ENCODE results near the gene TFAP2D.

The TFAP2D gene

DNA sequence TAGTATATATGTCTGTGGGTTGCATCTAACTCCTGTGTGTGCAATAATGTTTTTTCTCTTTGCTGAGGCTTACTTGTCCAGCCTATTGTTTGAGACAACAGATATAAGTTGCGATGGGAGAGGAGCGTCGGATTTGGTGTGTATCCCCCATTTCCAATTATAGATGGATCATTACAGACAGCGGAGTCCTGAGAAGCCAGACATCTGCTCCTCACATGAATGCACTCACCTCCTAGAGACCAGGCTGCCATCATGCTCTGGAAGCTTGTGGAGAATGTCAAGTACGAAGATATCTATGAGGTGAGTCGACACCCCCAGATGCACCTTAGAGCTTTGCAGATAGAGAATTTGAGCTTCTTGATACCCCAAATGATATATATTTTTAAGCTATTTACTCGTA, 105.3 kb downstream of the TFAP2D start, which contains the start of gene TFAP2B:
Gene TFAP2B (plus strand): TSS at position 199 of the 400 bp plus-strand sequence. CDS start 21 bp downstream, at position 220.
- TF ChIP-seq, protein P1, sequence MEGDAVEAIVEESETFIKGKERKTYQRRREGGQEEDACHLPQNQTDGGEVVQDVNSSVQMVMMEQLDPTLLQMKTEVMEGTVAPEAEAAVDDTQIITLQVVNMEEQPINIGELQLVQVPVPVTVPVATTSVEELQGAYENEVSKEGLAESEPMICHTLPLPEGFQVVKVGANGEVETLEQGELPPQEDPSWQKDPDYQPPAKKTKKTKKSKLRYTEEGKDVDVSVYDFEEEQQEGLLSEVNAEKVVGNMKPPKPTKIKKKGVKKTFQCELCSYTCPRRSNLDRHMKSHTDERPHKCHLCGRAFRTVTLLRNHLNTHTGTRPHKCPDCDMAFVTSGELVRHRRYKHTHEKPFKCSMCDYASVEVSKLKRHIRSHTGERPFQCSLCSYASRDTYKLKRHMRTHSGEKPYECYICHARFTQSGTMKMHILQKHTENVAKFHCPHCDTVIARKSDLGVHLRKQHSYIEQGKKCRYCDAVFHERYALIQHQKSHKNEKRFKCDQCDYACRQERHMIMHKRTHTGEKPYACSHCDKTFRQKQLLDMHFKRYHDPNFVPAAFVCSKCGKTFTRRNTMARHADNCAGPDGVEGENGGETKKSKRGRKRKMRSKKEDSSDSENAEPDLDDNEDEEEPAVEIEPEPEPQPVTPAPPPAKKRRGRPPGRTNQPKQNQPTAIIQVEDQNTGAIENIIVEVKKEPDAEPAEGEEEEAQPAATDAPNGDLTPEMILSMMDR (IDR thresholded peaks at IDR 0.05; ENCODE audit: low read depth, low read length) = no peak
- no peak for DNase-seq (ENCODE audit: extremely low read depth, low read depth)

DNA sequence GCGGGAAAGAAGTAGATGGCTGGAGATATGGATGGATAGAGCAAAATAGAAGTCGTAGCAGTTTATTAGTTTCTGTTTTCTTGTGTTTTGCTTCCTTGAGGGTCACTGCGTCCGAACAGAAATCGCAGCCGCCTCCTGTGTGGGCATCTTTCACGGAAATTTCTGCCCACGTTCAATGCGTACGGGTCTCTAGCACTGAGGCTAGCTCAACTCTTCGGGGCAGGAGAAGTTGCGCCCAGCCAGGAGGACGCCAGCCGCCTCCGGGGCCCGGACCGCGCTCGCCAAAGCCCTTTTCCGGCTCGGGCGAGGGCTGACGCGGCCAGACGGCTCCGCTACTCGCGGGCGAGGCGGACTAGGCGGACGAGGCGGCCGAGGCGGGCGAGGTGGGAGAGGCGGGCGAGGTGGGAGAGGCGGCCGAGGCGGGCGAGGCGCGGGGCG, 106.2 kb downstream of the TFAP2D start:
- TF ChIP-seq, protein P1 (IDR thresholded peaks at IDR 0.05; ENCODE audit: low read depth, low read length) = no peak
- DNase-seq (ENCODE audit: extremely low read depth, low read depth) = no peak

DNA sequence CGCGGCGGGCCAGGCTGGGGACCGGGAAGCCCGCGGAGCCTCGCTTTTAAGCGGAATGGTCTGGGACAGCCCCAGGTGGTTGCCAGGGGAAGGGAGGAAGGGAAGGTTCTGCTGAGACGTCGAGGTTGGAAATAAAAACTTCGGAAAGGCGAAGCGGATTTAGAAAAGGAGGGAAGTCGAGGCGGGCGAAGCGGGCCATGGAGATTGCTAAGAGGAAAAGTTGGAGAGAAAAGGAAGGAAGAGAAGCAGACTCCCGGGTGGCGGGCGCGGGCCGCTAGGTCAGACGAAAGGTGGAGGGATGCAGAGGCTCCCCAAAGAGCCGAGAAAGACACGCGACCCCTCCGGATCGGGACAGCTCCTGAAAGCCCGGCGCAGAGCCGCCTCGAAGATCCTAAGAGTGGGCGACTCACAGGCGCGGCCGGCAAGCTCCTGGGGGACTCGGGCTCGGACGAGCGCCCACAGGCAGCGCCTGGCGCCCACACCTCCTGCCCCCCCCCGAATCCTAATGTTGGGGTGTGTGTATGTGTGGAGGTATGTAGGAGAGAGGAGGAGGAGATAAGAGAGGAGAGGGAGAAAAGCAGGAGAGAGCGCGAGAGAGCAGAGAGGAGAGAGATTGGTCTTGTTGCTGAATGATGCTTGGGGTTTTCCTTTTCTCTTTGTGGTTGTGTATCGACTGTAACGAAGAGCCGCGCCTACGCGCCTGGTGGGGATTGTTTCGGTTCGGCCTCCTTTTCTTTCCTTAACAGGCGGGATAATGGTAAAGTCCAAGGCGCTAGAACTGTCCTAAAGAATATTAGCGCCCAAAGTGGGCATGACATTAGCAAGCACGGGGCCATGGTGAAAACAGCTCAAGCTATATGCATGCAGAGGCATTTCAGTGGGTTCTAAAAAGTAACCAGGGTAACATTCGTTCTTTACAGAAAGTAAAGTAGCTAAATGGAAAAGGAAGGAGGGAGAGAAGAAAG, 106.9 kb downstream of the TFAP2D start:
- DNase-seq (ENCODE audit: extremely low read depth, low read depth) = no peak

DNA sequence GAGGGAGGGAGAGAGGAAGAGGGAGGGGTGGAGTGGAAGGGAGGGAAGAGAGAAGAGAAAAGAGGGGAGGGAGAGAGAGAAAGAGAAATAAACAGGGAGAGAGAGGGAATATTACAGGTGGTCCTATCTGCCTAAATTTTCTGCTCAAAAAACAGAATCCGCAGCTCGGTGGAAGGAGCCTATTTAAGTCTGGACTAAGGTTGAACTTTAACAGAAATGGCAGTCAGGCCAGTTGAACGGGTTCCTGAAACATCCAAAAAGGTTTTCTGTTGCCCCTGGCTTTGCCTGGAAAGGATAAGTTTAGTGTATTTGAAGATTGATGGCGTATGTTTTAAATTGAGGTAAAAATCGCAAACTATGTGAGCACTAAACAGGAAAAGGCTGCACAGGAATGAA, 107.5 kb downstream of the TFAP2D start:
- no peak for DNase-seq (ENCODE audit: extremely low read depth, low read depth)
- TF ChIP-seq, protein P1 (IDR thresholded peaks at IDR 0.05; ENCODE audit: low read depth, low read length) = no peak

More for the DNA sequence above, 106.9 kb downstream of the TFAP2D start:
- TF ChIP-seq, protein P1 (IDR thresholded peaks at IDR 0.05; ENCODE audit: low read depth, low read length) = no peak

DNA sequence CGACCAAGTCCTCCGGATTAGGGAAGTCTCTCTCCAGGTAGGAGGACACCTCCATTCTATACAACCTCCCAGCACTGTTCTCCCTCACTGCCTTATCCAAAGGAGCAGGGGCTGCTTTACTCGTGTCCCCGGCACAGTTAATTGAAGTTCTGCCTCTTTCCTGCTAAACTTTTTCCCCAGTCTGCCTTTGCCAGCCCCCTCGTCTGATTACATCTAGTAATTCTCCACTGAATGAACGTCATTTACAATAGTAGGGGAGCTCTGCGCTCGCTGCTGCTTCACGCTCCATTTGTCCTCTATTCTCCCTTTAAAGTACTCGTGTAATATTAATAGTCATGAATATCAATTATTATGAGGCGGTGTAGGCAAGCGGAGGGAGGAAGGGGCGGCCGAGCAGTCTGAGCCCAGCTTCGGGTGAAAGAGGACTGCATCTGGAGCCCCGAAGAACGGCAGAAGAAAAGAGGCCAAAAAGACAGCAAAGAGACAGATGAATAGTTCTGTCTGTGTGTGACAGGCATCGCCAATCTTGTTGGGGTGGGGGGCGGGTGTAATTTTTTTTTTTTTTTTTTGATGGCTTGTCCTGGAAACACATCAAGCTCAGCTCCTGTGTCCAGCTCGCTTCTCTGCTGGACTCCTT, 108.2 kb downstream of the TFAP2D start:
- TF ChIP-seq, protein P1 (IDR thresholded peaks at IDR 0.05; ENCODE audit: low read depth, low read length) = no peak
- no peak for DNase-seq (ENCODE audit: extremely low read depth, low read depth)

DNA sequence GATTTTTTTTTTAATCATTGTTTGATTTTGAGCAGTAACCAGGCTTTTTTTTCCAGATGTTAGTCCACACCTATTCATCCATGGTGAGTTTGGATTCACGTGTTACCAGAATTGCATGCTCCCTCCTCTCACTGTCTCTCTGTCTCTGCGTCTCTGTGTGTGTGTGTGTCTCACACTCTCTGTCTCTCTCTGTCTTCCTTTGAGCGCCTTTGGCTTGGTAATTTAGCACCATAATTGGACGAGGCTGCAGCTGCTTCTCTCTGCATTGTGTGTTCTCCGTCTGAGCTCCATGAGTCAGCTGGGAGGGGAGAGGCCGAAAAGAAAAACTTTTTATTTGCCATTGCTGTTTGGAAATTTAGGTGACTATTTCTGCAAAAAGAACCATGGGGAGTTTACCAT, 108.8 kb downstream of the TFAP2D start:
- no peak for DNase-seq (ENCODE audit: extremely low read depth, low read depth)
- TF ChIP-seq, protein P1 (IDR thresholded peaks at IDR 0.05; ENCODE audit: low read depth, low read length) = no peak

All from AG09319 (cell line).